HCT116 (cell line): Measurements from ENCODE around the gene TBXAS1. TPM values are rescaled to one million over a fixed set of nuclear protein-coding genes. Genes with fewer than 3 reads are reported as not detected.

Experiments
- ATAC-seq: fragments of 200-7000 bp; cut with Tn5 transposase; 2 replicates; pipeline ENCODE4 v1.9.1; 2020; ENCODE audit warnings: mild to moderate bottlenecking, moderate library complexity
- BruUV-seq: library from RNA; stranded (reverse); fragments of 400-500 nt; replicated peaks from 2 replicates; lab custom pipeline; 2021; lab: Mats Ljungman, UMichigan
- CTCF ChIA-PET: fragments of 300-600 bp; sonication (Branson Sonifier 250); formaldehyde crosslinking; loops from one replicate; lab custom pipeline; 2021; ENCODE audit warnings: antibody characterized with exemption; lab: Charles Lee
- POLR2A ChIA-PET: fragments of 300-600, 350-600 bp; sonication (Branson Sonifier 250); formaldehyde crosslinking; loops from one replicate; lab custom pipeline; 2021; ENCODE audit warnings: antibody characterized with exemption; lab: Charles Lee
- RAD21 ChIA-PET, 2 experiments: fragments of 300-600 bp; sonication (Branson Sonifier 250); formaldehyde crosslinking; loops; one replicate each; lab custom pipeline; 2023; ENCODE audit warnings: low total read pairs in 2 of 2; ENCODE audit not compliant: uncharacterized antibody in 2 of 2, unreplicated experiment in 2 of 2, low non-redundant PET in 1 of 2; lab: Charles Lee
- DNase-seq: peaks from one replicate; pipeline ENCODE4 v3.0.0-alpha.2; 2010; ENCODE audit warnings: low read depth, low spot score
- H2AFZ ChIP-seq: fragments of 200-600 bp; shearing (Covaris generic), sonication (generic); 2 replicates; pipeline ENCODE4 v1.6.1; 2017; ENCODE audit warnings: low read depth, mixed run types, mixed read lengths, antibody characterized with exemption, low read length; ENCODE audit not compliant: poor library complexity, severe bottlenecking
- H3K27ac ChIP-seq: 2 replicates; pipeline ENCODE4 v1.5.1; 2012; ENCODE audit warnings: low read depth, low read length
- H3K27me3 ChIP-seq: fragments of 200-600 bp; sonication (generic); 2 replicates; pipeline ENCODE4 v1.6.1; 2016; ENCODE audit warnings: mixed run types, low read length, mixed read lengths; ENCODE audit not compliant: insufficient read depth
- H3K36me3 ChIP-seq, 2 experiments: fragments of 200-500 bp in 1 of 2; fragments of 200-600 bp in 1 of 2; sonication (Bioruptor generic) in 1 of 2; sonication (generic) in 1 of 2; 2 replicates each; pipeline versions ENCODE4 v1.5.1 to v1.6.1; 2014 to 2016; ENCODE audit warnings: low read length in 2 of 2, inconsistent platforms in 1 of 2, mixed read lengths in 1 of 2, mixed run types in 1 of 2; ENCODE audit not compliant: insufficient read depth in 2 of 2, control insufficient read depth in 1 of 2
- H3K4me1 ChIP-seq, 2 experiments: fragments of 200-600 bp in 1 of 2; sonication (generic) in 1 of 2; 2 replicates each; pipeline versions ENCODE4 v1.5.1 to v1.6.1; 2012 to 2017; ENCODE audit warnings: low read length in 2 of 2, inconsistent platforms in 1 of 2, mild to moderate bottlenecking in 1 of 2, mixed read lengths in 1 of 2, mixed run types in 1 of 2, moderate library complexity in 1 of 2; ENCODE audit not compliant: insufficient read depth in 2 of 2, control insufficient read depth in 1 of 2
- H3K4me2 ChIP-seq: fragments of 200-600 bp; sonication (generic); 2 replicates; pipeline ENCODE4 v1.6.1; 2017; ENCODE audit warnings: mixed run types, low read length, mixed read lengths
- H3K4me3 ChIP-seq, 2 experiments: fragments of 200-600 bp in 1 of 2; sonication (generic) in 1 of 2; replicated peaks in 1 of 2; 2 replicates each; pipeline ENCODE4 v1.5.1; 2011 to 2016; ENCODE audit warnings: low read length in 2 of 2, control low read depth in 1 of 2, low read depth in 1 of 2, mild to moderate bottlenecking in 1 of 2, mixed read lengths in 1 of 2, mixed run types in 1 of 2
- H3K79me2 ChIP-seq: fragments of 200-600 bp; sonication (generic); 2 replicates; pipeline ENCODE4 v1.6.1; 2017; ENCODE audit warnings: mild to moderate bottlenecking, mixed run types, low read length, moderate library complexity, mixed read lengths; ENCODE audit not compliant: insufficient read depth
- H3K9ac ChIP-seq: fragments of 200-600 bp; sonication (generic); 2 replicates; pipeline ENCODE4 v1.6.1; 2016; ENCODE audit warnings: low read length, mixed read lengths
- H3K9me2 ChIP-seq: fragments of 200-600 bp; sonication (generic), shearing (Covaris generic); 2 replicates; pipeline ENCODE4 v1.6.1; 2017; ENCODE audit warnings: mixed run types, mild to moderate bottlenecking, moderate library complexity; ENCODE audit not compliant: insufficient read depth
- H3K9me3 ChIP-seq, 2 experiments: fragments of 200-500 bp in 1 of 2; fragments of 200-600 bp in 1 of 2; sonication (Bioruptor generic) in 1 of 2; sonication (generic) in 1 of 2; 2 replicates each; pipeline ENCODE4 v1.6.1; 2014 to 2017; ENCODE audit warnings: low read length in 2 of 2, mixed read lengths in 2 of 2, inconsistent platforms in 1 of 2, low read depth in 1 of 2, mild to moderate bottlenecking in 1 of 2, mixed run types in 1 of 2, moderate library complexity in 1 of 2; ENCODE audit not compliant: control insufficient read depth in 1 of 2, insufficient read depth in 1 of 2
- H4K20me1 ChIP-seq: fragments of 200-600 bp; sonication (generic), shearing (Covaris generic); 2 replicates; pipeline ENCODE4 v1.6.1; 2017; ENCODE audit warnings: mixed run types, mild to moderate bottlenecking, moderate library complexity; ENCODE audit not compliant: insufficient read depth
- CBX3 ChIP-seq: IDR thresholded peaks from 2 replicates; pipeline ENCODE4 v1.6.1; 2012; ENCODE audit warnings: low read depth
- CEBPB ChIP-seq: IDR thresholded peaks from 2 replicates; pipeline ENCODE4 v1.6.1; 2012; ENCODE audit warnings: low read depth
- EGR1 ChIP-seq: IDR thresholded peaks from 2 replicates; pipeline ENCODE4 v1.6.1; 2012; ENCODE audit warnings: low read depth
- ELF1 ChIP-seq: IDR thresholded peaks from 2 replicates; pipeline ENCODE4 v1.6.1; 2012; ENCODE audit warnings: low read depth, borderline replicate concordance
- JUND ChIP-seq: IDR thresholded peaks from 2 replicates; pipeline ENCODE4 v1.6.1; 2012
- POLR2A ChIP-seq: IDR thresholded peaks from 2 replicates; pipeline ENCODE4 v1.7.0; 2011; ENCODE audit warnings: borderline replicate concordance; ENCODE audit not compliant: insufficient read depth, insufficient read length; ENCODE audit errors: extremely low read depth
- REST ChIP-seq: IDR thresholded peaks from 2 replicates; pipeline ENCODE4 v1.6.1; 2012; ENCODE audit warnings: low read depth
- SIN3A ChIP-seq: IDR thresholded peaks from 2 replicates; pipeline ENCODE4 v1.6.1; 2012; ENCODE audit warnings: low read depth
- SP1 ChIP-seq: IDR thresholded peaks from 2 replicates; pipeline ENCODE4 v1.6.1; 2012; ENCODE audit warnings: low read depth
- YY1 ChIP-seq: IDR thresholded peaks from 2 replicates; pipeline ENCODE4 v1.6.1; 2011; ENCODE audit warnings: low read length, low read depth, moderate library complexity, mild to moderate bottlenecking; ENCODE audit not compliant: insufficient replicate concordance; ENCODE audit errors: extremely low read depth
- ZBTB33 ChIP-seq: IDR thresholded peaks from 2 replicates; pipeline ENCODE4 v1.6.1; 2011; ENCODE audit warnings: mild to moderate bottlenecking, low read length, moderate library complexity; ENCODE audit not compliant: insufficient replicate concordance; ENCODE audit errors: extremely low read depth
- intact Hi-C: fragments of 100-400 bp; cut with micrococcal nuclease; formaldehyde crosslinking; loops from 2 replicates; pipeline ENCODE4 v1.10.0; 2022
- total RNA-seq: library from RNA; stranded (reverse); gene quantifications from one replicate; pipeline ENCODE4 v1.2.1, GENCODE V29; 2021; ENCODE audit not compliant: unreplicated experiment

The TBXAS1 gene
- total RNA-seq, 1 experiment from 2014 or later: 1.4 TPM

- TF ChIP-seq JUND: no peak
- TF ChIP-seq CEBPB: no peak
- no peak for TF ChIP-seq SP1
- TF ChIP-seq REST: no peak
- TF ChIP-seq SIN3A: no peak
- TF ChIP-seq ELF1: no peak
- no peak for TF ChIP-seq POLR2A
- TF ChIP-seq EGR1: no peak
- TF ChIP-seq YY1: no peak
- TF ChIP-seq ZBTB33: no peak
- TF ChIP-seq CBX3: no peak
- Histone ChIP-seq H3K27ac (no peak overlapping the region), H4K20me1 (no peaks in the 10 kb centered on the region), H3K9me3 (no peaks in the 10 kb centered on the region), H3K4me2 (no peak overlapping the region), H3K27me3 (no peaks in the 10 kb centered on the region), H3K36me3 (no peaks in the 10 kb centered on the region), H3K79me2 (no peaks in the 10 kb centered on the region), H3K4me3 (no peak overlapping the region), H3K9me2 (peaks cover 3% of the 10 kb centered on the region; the same call in 1 of the 2 replicates), H3K9ac (no peak overlapping the region), H2AFZ (no peak overlapping the region), H3K4me1 (no peaks in the 10 kb centered on the region)
- CTCF ChIA-PET: no interaction called here
- intact Hi-C loops: no loop called here
- no peak for ATAC-seq
- POLR2A ChIA-PET: no interaction called here
- DNase-seq: no peak
- RAD21 ChIA-PET: no interaction called here
- no TSS peak for BruUV-seq
Observed at GRCh38 chr7:139797607-139798006, 31.5 kb upstream of the TBXAS1 start.
